GM19463 (cell line): ENCODE data around the gene ZFP69.

Experiments used
- ATAC-seq: cut with Tn5 transposase; IDR thresholded peaks from one replicate; pipeline ENCODE4 v1.9.1; 2021; ENCODE audit warnings: mild to moderate bottlenecking, moderate library complexity; ENCODE audit not compliant: unreplicated experiment

ZFP69 gene

GRCh38 chr1:40507973-40508372 is 30.9 kb downstream of the ZFP69 start:
- ATAC-seq: no peak

GRCh38 chr1:40508375-40509341 is 31.6 kb downstream of the ZFP69 start, which contains the start of gene EXO5:
Gene EXO5 (plus strand): TSS chr1:40508767. CDS start chr1:40514545, 5,778 bp downstream.
- ATAC-seq: no peak

- no peak for ATAC-seq
Measured at GRCh38 chr1:40519517-40519916, 42.4 kb downstream of the ZFP69 start.

- ATAC-seq: no peak
Measured at GRCh38 chr1:40530735-40531380, 53.8 kb downstream of the ZFP69 start.

- peak; percentile 97 for ATAC-seq
Measured at GRCh38 chr1:40531381-40532061, 54.4 kb downstream of the ZFP69 start, which contains the start of gene ZNF684. Gene ZNF684 (plus strand): TSS chr1:40531637. CDS start chr1:40533167, 1,530 bp downstream.

GRCh38 chr1:40532062-40532389 is 54.9 kb downstream of the ZFP69 start:
- no peak for ATAC-seq

GRCh38 chr1:40532844-40533424 is 55.8 kb downstream of the ZFP69 start:
- ATAC-seq: no peak

- ATAC-seq: no peak
Measured at GRCh38 chr1:40534589-40534988, 57.5 kb downstream of the ZFP69 start.

GRCh38 chr1:40535732-40536131 is 58.6 kb downstream of the ZFP69 start:
- ATAC-seq: no peak

GRCh38 chr1:40539338-40539737 is 62.2 kb downstream of the ZFP69 start:
- ATAC-seq: no peak
